ENCODE measurements around the gene ACSL6. TPM values are rescaled to one million over a fixed set of nuclear protein-coding genes. Genes with fewer than 3 reads are reported as not detected.

The ACSL6 gene
- total RNA-seq, 1 donor from 2014 or later: 2.7 TPM

- no peak for TF ChIP-seq CTCF (IDR thresholded peaks at IDR 0.05; ENCODE audit: borderline replicate concordance)
- intact Hi-C loops (cut with micrococcal nuclease): no loop called here
- no peaks in the 10 kb centered on the region for H3K27me3 ChIP-seq (ENCODE audit: low read depth)
- no peaks in the 10 kb centered on the region for H3K36me3 ChIP-seq
- H3K9me3 ChIP-seq (replicated peaks): no peaks in the 10 kb centered on the region
- peaks cover 26% of the 10 kb centered on the region for H3K4me1 ChIP-seq
- DNase-seq: no peak
- H3K27ac ChIP-seq (replicated peaks): no peak overlapping the region
- no peak overlapping the region for H3K4me3 ChIP-seq
Measured at GRCh38 chr5:131999441-132000240, 11.8 kb downstream of the ACSL6 start.

- Histone ChIP-seq H3K27ac (replicated peaks) (no peak overlapping the region), H3K4me3 (no peak overlapping the region), H3K27me3 (ENCODE audit: low read depth) (no peaks in the 10 kb centered on the region), H3K9me3 (replicated peaks) (no peaks in the 10 kb centered on the region), H3K4me1 (peaks cover 22% of the 10 kb centered on the region), H3K36me3 (no peaks in the 10 kb centered on the region)
- intact Hi-C loops (cut with micrococcal nuclease): no loop called here
- TF ChIP-seq CTCF (IDR thresholded peaks at IDR 0.05; ENCODE audit: borderline replicate concordance): no peak
- no peak for DNase-seq
Measured at GRCh38 chr5:131999041-131999440, 12.4 kb downstream of the ACSL6 start.

GRCh38 chr5:131998431-131999040 lies 12.9 kb downstream of the ACSL6 start:
- Histone ChIP-seq H3K27ac (replicated peaks) (no peak overlapping the region), H3K4me3 (no peak overlapping the region), H3K9me3 (replicated peaks) (no peaks in the 10 kb centered on the region), H3K36me3 (no peaks in the 10 kb centered on the region), H3K4me1 (peaks cover 17% of the 10 kb centered on the region), H3K27me3 (ENCODE audit: low read depth) (no peaks in the 10 kb centered on the region)
- no peak for DNase-seq
- intact Hi-C loops (cut with micrococcal nuclease): no loop called here
- TF ChIP-seq CTCF (IDR thresholded peaks at IDR 0.05; ENCODE audit: borderline replicate concordance): no peak

- intact Hi-C loops (cut with micrococcal nuclease): no loop called here
- Histone ChIP-seq H3K9me3 (replicated peaks) (no peaks in the 10 kb centered on the region), H3K4me3 (no peak overlapping the region), H3K27me3 (ENCODE audit: low read depth) (no peaks in the 10 kb centered on the region), H3K36me3 (no peaks in the 10 kb centered on the region), H3K27ac (replicated peaks) (no peak overlapping the region), H3K4me1 (peaks cover 9% of the 10 kb centered on the region)
- TF ChIP-seq CTCF (IDR thresholded peaks at IDR 0.05; ENCODE audit: borderline replicate concordance): no peak
- DNase-seq: no peak
Measured at GRCh38 chr5:131997727-131998117, 13.7 kb downstream of the ACSL6 start.

GRCh38 chr5:131997026-131997726 lies 14.3 kb downstream of the ACSL6 start:
- Histone ChIP-seq H3K36me3 (no peaks in the 10 kb centered on the region), H3K27ac (replicated peaks) (no peak overlapping the region), H3K4me1 (peaks cover 4% of the 10 kb centered on the region), H3K9me3 (replicated peaks) (no peaks in the 10 kb centered on the region), H3K27me3 (ENCODE audit: low read depth) (no peaks in the 10 kb centered on the region), H3K4me3 (no peak overlapping the region)
- DNase-seq: no peak
- no peak for TF ChIP-seq CTCF (IDR thresholded peaks at IDR 0.05; ENCODE audit: borderline replicate concordance)
- intact Hi-C loops (cut with micrococcal nuclease): no loop called here
